GM13976 (cell line): ENCODE data around the gene CLHC1.

Source experiments
- DNase-seq: peaks from one replicate; pipeline ENCODE4 v3.0.0; 2012; ENCODE audit warnings: low spot score
- CTCF ChIP-seq: IDR thresholded peaks from 2 replicates; pipeline ENCODE4 v1.5.1; 2012; ENCODE audit warnings: borderline replicate concordance, mild to moderate bottlenecking; ENCODE audit not compliant: insufficient read depth; ENCODE audit errors: extremely low read depth, missing control alignments, control extremely low read depth
- in situ Hi-C: fragments of 300-500 bp; cut with MboI; formaldehyde crosslinking; loops from one replicate; pipeline ENCODE4 v1.12.0; 2022; ENCODE audit warnings: low sequenced_read_pairs, mixed read lengths, inconsistent platforms; ENCODE audit not compliant: unreplicated experiment

Gene CLHC1

DNA sequence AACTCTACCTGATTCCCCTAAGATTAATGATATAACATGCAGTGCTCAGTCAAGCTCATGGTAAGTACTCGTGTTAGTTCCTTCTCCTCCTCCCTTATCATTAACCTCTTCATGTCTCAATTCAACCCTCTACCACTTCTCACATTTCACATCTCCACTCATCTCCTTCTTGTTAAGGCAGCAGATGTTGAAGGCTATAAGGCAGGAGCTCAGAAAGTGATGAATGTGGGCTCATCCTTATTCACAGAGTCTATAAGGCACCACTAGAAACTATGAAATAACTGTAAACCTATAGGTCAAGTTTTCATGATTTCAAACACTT lies 56.0 kb downstream of the CLHC1 start:
- no peak for TF ChIP-seq CTCF
- in situ Hi-C loops = no loop called here
- no peak for DNase-seq

DNA sequence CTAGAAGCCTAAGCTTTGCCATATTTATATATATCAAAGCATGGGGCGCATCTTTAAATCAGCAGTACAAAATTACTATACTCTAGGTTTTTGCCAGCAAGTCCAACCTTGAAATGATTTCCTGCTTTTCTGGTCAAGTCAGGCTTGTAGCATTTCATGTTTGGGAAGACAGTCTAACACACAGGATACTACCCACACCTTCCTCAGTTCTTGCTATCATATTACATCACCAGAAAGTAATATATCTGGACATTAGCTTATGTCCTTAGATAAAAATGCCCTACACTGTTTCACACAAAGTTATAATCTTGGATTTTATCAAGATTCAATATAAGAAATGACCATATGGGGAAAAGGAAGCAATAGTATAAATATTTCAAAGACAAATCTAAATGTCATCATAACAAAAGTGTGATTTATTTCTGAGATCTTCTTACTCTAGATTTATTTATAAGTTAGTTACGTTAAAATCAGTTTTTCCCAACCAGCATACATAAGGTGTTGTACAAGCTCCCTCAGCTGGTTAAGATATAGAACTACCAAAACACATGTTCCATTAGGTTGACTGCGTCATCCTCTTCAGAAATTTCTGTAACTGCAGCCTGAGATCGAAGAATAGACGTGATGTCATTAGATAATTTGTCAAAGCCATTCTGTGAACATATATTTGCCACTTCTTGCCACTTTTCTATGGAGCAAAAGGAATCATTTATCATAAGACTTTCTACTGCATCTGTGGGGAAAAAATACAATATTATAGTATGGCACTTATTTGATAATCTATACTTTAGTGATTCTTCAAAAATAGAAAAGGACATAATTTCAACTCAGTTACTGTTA lies 56.6 kb downstream of the CLHC1 start:
- peak; percentile 26 for TF ChIP-seq CTCF
- in situ Hi-C loops = no loop called here
- peak; percentile 68 for DNase-seq

DNA sequence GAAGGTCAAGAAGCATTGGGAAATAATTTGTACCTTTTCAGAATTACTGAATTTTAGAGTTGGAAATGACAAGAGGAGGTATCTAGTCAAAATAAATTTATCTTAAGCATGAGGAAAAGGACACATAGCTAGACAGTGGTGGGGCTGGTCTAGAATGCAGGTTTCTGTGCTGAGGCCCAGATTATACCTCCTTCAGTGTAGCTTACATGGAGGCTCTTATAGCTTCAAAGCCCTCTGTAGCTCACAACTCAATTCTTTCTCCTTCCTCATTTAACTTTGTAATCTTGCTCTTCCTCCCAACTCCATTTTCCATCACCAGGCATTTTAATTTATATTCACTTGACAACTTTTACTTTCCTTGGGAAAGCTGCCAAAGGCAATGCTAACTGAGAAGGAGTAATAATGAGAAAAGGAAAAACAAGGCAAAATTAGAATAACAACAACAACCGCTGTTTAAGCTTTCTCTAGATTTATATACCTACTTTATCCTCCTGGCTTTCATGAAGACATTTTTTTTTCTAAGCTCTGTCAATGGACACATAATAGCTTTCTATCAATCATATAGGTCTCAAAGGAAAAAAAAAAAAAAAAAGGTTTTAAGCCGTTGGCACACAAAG lies 58.5 kb downstream of the CLHC1 start:
- TF ChIP-seq CTCF = no peak
- DNase-seq = no peak
- in situ Hi-C loops = loop anchor here (25.0 kb wide), 1 partner anchor 261 kb away; no protein-coding TSS in a partner anchor

- no peak for TF ChIP-seq CTCF
- no peak for DNase-seq
- in situ Hi-C loops = loop anchor here (10.0 to 25.0 kb wide), 2 partner anchors 155 to 258 kb away; no protein-coding TSS in a partner anchor
These were observed 62.2 kb downstream of the CLHC1 start for GRCh38 chr2:55169915-55170314.

- no peak for TF ChIP-seq CTCF
- in situ Hi-C loops = loop anchor here (10.0 to 25.0 kb wide), 2 partner anchors 155 to 257 kb away; no protein-coding TSS in a partner anchor
These were observed 62.7 kb downstream of the CLHC1 start for GRCh38 chr2:55169359-55169758.

DNA sequence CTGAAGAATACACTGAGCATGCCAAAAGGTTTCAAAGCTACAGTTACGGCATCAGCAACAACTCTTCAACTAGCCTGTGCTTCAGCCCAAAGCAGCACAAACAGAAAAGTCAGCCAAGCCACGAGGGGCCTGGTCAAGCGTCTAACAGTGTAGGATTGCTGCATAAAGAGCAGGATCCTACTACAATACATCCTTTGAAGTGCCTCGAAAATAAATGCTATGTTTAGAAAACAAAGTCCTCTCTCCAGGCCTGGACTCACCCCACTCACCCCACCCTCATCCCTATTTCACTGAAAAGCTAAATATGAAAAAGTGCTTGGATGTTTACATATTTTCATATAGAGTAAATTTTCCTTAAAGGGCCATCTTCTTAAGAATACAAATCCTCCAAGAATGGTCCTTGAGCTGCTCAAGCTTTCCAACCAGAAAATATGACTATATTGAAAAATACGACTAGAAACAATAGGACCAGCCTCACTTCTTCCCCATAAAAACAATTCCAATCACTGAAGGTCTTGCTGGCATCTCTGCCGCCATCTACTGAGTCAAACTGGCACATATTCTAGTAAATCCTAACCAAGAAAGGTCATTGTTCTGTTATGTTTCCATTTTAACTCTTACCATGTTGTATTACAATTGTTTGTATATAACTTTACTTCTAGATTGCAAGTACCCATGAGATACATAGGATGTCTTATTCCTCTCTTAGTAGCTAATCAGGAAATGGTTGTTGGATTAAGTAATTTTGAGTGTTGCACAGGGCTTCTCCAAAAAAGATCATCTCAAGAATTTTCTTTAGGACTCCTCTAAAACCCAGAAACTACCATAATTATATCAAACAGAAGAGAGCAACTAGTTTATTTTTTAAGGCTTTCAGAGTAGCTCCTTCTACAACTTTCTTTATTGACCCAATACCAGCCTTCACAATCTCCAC lies 63.6 kb downstream of the CLHC1 start:
- peak; percentile 50 for TF ChIP-seq CTCF
- in situ Hi-C loops = loop anchor here (10.0 to 25.0 kb wide), 2 partner anchors 154 to 256 kb away; no protein-coding TSS in a partner anchor
- DNase-seq = peak; percentile 48

More at GRCh38 chr2:55169359-55169758, 62.7 kb downstream of the CLHC1 start:
- no peak for DNase-seq
